Natural killer cell (primary cell): ENCODE measurements around the gene OR6N2. TPM values are rescaled to one million over a fixed set of nuclear protein-coding genes. Genes with fewer than 3 reads are reported as not detected.

Source experiments
- ATAC-seq, 3 donors: fragments of 150-1000 bp in 2 of 3; fragments of 200-7000 bp in 1 of 3; cut with Tn5 transposase; 1 replicate in 1 of 3; 2 replicates in 2 of 3; pipeline ENCODE4 v1.10.0; 2021; ENCODE audit warnings: mild to moderate bottlenecking in 2 of 3, moderate library complexity in 2 of 3
- DNase-seq, 2 donors: peaks; one replicate each; pipeline versions ENCODE4 v3.0.0 to v3.0.0-alpha.2; 2013 to 2021; ENCODE audit warnings: mixed read lengths in 1 of 2
- H3K27ac ChIP-seq: one replicate; pipeline ENCODE4 v1.5.1; 2013; ENCODE audit warnings: mild to moderate bottlenecking, low read length
- H3K27me3 ChIP-seq: one replicate; pipeline ENCODE4 v1.6.1; 2013; ENCODE audit warnings: low read length; ENCODE audit not compliant: control insufficient read depth, insufficient read depth
- H3K36me3 ChIP-seq: one replicate; pipeline ENCODE4 v1.6.1; 2013; ENCODE audit warnings: low read length; ENCODE audit not compliant: control insufficient read depth, insufficient read depth
- H3K4me1 ChIP-seq: one replicate; pipeline ENCODE4 v1.6.1; 2013; ENCODE audit warnings: low read length; ENCODE audit not compliant: control insufficient read depth, insufficient read depth
- H3K4me3 ChIP-seq: one replicate; pipeline ENCODE4 v1.5.1; 2013; ENCODE audit warnings: low read length
- H3K9me3 ChIP-seq: one replicate; pipeline ENCODE4 v1.6.1; 2013; ENCODE audit warnings: low read length; ENCODE audit not compliant: control insufficient read depth, insufficient read depth
- H3K27ac Mint-ChIP-seq, 2 donors: one replicate each; pipeline ENCODE4 v1.8.0; 2022; ENCODE audit warnings: mild to moderate bottlenecking in 2 of 2, mixed read lengths in 2 of 2, moderate library complexity in 1 of 2
- H3K27me3 Mint-ChIP-seq, 2 donors: one replicate each; pipeline ENCODE4 v1.8.0; 2022; ENCODE audit warnings: low read depth in 2 of 2, mixed read lengths in 2 of 2
- H3K36me3 Mint-ChIP-seq: one replicate; pipeline ENCODE4 v1.8.0; 2022; ENCODE audit warnings: mixed read lengths
- H3K4me1 Mint-ChIP-seq, 2 donors: one replicate each; pipeline ENCODE4 v1.8.0; 2022; ENCODE audit warnings: mixed read lengths in 2 of 2
- H3K4me3 Mint-ChIP-seq: one replicate; pipeline ENCODE4 v1.8.0; 2022; ENCODE audit warnings: mild to moderate bottlenecking, moderate library complexity, mixed read lengths
- H3K9me3 Mint-ChIP-seq, 2 donors: one replicate each; pipeline ENCODE4 v1.8.0; 2022; ENCODE audit warnings: mixed read lengths in 2 of 2
- WGBS: methylation state at CpG from one replicate; pipeline ENCODE4 v1.1.7; 2013; ENCODE audit warnings: missing lambda C conversion rate; ENCODE audit not compliant: insufficient coverage; 5-methylcytosine and 5-hydroxymethylcytosine counted together
- intact Hi-C: fragments of 100-400 bp; cut with micrococcal nuclease; formaldehyde crosslinking; loops from one replicate; pipeline ENCODE4 v1.14.2; 2022
- total RNA-seq, 4 donors: library from RNA; stranded (reverse); fragments of 120-200 nt in 1 of 4; gene quantifications; one replicate each; pipeline versions ENCODE4 v1.2.3 to v1.2.4, GENCODE V29; 2013 to 2022
- TF ChIP-seq, protein P1 (sequence below): fragments of 200-600 bp; IDR thresholded peaks from one replicate; pipeline ENCODE4 v1.8.0; 2022; ENCODE audit warnings: antibody characterized with exemption

The OR6N2 gene
- total RNA-seq, 3 donors from 2014 or later (not counting 1 experiment from before 2014, with no cell fraction given) = 0.95 TPM; not detected in 2

DNA sequence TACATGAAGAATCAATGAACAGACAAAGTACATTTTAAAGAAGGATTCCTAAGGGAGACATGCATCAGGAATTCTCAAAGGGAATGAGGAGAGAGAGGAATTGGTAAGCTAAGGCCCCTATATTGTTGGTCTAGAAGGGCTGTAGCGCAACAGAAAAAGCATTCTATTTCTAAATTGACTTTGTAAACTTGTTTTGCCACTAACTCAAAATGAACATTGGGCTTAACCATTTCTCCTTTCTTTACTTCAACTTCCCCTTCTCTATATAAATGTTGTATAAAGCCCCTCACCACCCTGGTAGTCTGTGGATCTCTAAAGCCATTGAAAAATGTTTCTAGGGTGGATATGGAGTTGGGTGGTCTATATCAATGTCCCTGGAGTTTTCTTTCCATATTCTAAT, 20.4 kb upstream of the OR6N2 start:
- no peak for ATAC-seq
- intact Hi-C loops = no loop called here
- no peaks in the 10 kb centered on the region for H3K9me3 ChIP-seq
- no peaks in the 10 kb centered on the region for H3K4me1 ChIP-seq
- Mint-ChIP-seq H3K9me3 (no peaks in the 10 kb centered on the region), H3K27ac (peak overlapping the region in 1 of 2 donors; percentile 17), H3K4me3 (no peak overlapping the region), H3K27me3 (peaks cover 0 to 7% of the 10 kb centered on the region in 2 donors), H3K4me1 (no peaks in the 10 kb centered on the region), H3K36me3 (no peaks in the 10 kb centered on the region)
- H3K27me3 ChIP-seq = peaks cover 3% of the 10 kb centered on the region
- no peak overlapping the region for H3K27ac ChIP-seq
- H3K36me3 ChIP-seq = no peaks in the 10 kb centered on the region
- TF ChIP-seq, protein P1, sequence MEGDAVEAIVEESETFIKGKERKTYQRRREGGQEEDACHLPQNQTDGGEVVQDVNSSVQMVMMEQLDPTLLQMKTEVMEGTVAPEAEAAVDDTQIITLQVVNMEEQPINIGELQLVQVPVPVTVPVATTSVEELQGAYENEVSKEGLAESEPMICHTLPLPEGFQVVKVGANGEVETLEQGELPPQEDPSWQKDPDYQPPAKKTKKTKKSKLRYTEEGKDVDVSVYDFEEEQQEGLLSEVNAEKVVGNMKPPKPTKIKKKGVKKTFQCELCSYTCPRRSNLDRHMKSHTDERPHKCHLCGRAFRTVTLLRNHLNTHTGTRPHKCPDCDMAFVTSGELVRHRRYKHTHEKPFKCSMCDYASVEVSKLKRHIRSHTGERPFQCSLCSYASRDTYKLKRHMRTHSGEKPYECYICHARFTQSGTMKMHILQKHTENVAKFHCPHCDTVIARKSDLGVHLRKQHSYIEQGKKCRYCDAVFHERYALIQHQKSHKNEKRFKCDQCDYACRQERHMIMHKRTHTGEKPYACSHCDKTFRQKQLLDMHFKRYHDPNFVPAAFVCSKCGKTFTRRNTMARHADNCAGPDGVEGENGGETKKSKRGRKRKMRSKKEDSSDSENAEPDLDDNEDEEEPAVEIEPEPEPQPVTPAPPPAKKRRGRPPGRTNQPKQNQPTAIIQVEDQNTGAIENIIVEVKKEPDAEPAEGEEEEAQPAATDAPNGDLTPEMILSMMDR = no peak
- 75% methylated on average over 1 of the region's 1 CpG for WGBS
- no peak overlapping the region for H3K4me3 ChIP-seq
- no peak for DNase-seq

DNA sequence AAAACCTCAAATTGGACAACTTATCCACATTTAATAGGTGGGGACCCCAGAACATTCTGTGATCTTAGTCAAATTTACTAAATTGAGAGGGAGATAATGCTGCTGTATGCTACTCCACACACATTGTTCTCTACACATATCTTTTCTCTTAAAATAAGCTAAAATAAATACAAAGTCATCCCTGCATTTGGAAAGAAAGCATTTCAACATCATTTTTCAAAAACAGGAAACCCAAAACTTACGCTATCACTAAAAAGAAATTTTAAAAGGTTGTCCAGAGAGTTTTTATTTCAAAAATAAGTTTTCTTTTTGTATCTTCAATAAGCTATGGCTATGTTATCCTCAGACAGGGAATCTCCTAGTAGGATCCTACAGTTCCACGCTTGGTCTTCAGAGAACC, 19.5 kb upstream of the OR6N2 start:
- Mint-ChIP-seq H3K4me1 (no peaks in the 10 kb centered on the region), H3K4me3 (no peak overlapping the region), H3K27ac (no peak overlapping the region), H3K9me3 (no peaks in the 10 kb centered on the region), H3K36me3 (no peaks in the 10 kb centered on the region), H3K27me3 (peaks cover 0 to 7% of the 10 kb centered on the region in 2 donors)
- TF ChIP-seq, protein P1 = no peak
- no peaks in the 10 kb centered on the region for H3K36me3 ChIP-seq
- no peaks in the 10 kb centered on the region for H3K9me3 ChIP-seq
- intact Hi-C loops = no loop called here
- H3K4me3 ChIP-seq = no peak overlapping the region
- peaks cover 3% of the 10 kb centered on the region for H3K27me3 ChIP-seq
- no peaks in the 10 kb centered on the region for H3K4me1 ChIP-seq
- DNase-seq (no peak), ATAC-seq (no peak)
- H3K27ac ChIP-seq = no peak overlapping the region
- 100% methylated on average over 1 of the region's 2 CpGs for WGBS

DNA sequence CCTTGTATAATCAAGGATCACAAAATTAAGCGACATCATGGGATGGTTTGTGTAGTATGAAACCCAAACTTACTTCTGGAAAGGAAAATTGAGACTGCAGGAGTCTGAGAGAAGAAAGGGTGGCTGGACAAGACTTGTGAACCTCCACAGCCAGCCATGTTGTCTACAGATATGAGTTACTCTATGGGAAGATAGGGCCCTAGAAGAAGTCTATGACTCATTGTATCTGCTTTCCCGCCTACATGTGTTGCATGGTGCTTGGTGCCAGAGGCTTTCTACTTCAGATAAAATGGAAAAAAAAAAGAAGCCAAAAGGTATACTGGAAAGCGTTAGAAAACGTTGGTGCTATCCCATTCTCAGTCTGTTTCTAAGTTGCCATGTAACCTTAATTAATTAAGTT, 18.7 kb upstream of the OR6N2 start:
- H3K27me3 Mint-ChIP-seq = peaks cover 0 to 7% of the 10 kb centered on the region in 2 donors
- Histone ChIP-seq H3K9me3 (no peaks in the 10 kb centered on the region), H3K36me3 (no peaks in the 10 kb centered on the region), H3K4me1 (no peaks in the 10 kb centered on the region), H3K27ac (no peak overlapping the region), H3K27me3 (peaks cover 3% of the 10 kb centered on the region), H3K4me3 (no peak overlapping the region)
- no peaks in the 10 kb centered on the region for H3K4me1 Mint-ChIP-seq
- H3K9me3 Mint-ChIP-seq = no peaks in the 10 kb centered on the region
- TF ChIP-seq, protein P1 = no peak
- intact Hi-C loops = loop anchor here (10.0 kb wide), 1 partner anchor 275 kb away; the partner anchor contains the start of gene AIM2
- H3K4me3 Mint-ChIP-seq = no peak overlapping the region
- no peak overlapping the region for H3K27ac Mint-ChIP-seq
- ATAC-seq = no peak
- no peaks in the 10 kb centered on the region for H3K36me3 Mint-ChIP-seq
- no peak for DNase-seq
- WGBS = 76% methylated on average over 4 of the region's 4 CpGs

DNA sequence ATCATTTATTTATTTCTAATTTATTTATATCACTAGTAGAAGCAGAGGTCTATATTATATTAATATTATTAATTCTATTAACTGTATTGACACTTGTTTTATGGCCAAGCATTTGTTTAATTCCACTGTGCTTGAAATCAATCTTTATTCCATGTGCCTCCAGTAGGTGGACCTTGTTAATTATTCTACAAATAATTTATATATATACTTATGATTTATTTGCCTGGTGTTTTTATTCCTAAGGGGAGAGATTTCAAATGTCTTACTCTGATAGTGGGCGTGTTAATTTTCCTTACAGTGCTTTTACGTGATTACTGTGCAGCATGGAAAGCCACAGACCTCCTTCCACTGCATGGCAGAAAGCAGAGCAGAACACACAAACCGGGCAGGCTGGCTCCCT, 17.5 kb upstream of the OR6N2 start:
- Mint-ChIP-seq H3K36me3 (no peaks in the 10 kb centered on the region), H3K4me3 (no peak overlapping the region), H3K27me3 (peaks cover 0 to 6% of the 10 kb centered on the region in 2 donors), H3K27ac (no peak overlapping the region), H3K4me1 (peaks cover 10% of the 10 kb centered on the region in 2 donors), H3K9me3 (no peaks in the 10 kb centered on the region)
- no peak overlapping the region for H3K4me3 ChIP-seq
- no peaks in the 10 kb centered on the region for H3K4me1 ChIP-seq
- ATAC-seq (no peak), DNase-seq (peak in 1 of 2 donors; percentile 10)
- intact Hi-C loops = loop anchor here (10.0 kb wide), 1 partner anchor 276 kb away; the partner anchor contains the start of gene AIM2
- H3K36me3 ChIP-seq = no peaks in the 10 kb centered on the region
- no peaks in the 10 kb centered on the region for H3K27me3 ChIP-seq
- 89% methylated on average over 3 of the region's 3 CpGs for WGBS
- no peaks in the 10 kb centered on the region for H3K9me3 ChIP-seq
- H3K27ac ChIP-seq = no peak overlapping the region
- TF ChIP-seq, protein P1 = peak; percentile 30
